HG03095 (cell line): ENCODE measurements around the gene EHMT1.
"Not testable (repeated sequence)": the region's sequence is repeated elsewhere in the genome, so short reads cannot be mapped to it uniquely, and the experiment has no call there.

Source experiments
- ATAC-seq: cut with Tn5 transposase; IDR thresholded peaks from one replicate; pipeline ENCODE4 v1.9.1; 2021; ENCODE audit warnings: moderate library complexity; ENCODE audit not compliant: unreplicated experiment

EHMT1 gene

GRCh38 chr9:137838576-137838975 is 219.8 kb downstream of the EHMT1 start:
- no peak for ATAC-seq

- ATAC-seq: no peak
Measured at GRCh38 chr9:137843355-137843754, 224.6 kb downstream of the EHMT1 start.

GRCh38 chr9:137851516-137852267 is 232.9 kb downstream of the EHMT1 start:
- ATAC-seq: no peak

GRCh38 chr9:137853392-137853995 is 234.7 kb downstream of the EHMT1 start:
- no peak for ATAC-seq

- ATAC-seq: no peak
Measured at GRCh38 chr9:137860361-137860760, 241.6 kb downstream of the EHMT1 start.

- no peak for ATAC-seq
Measured at GRCh38 chr9:137865581-137866145, 246.9 kb downstream of the EHMT1 start.

- ATAC-seq: no peak
Measured at GRCh38 chr9:137866226-137867141, 247.7 kb downstream of the EHMT1 start.

GRCh38 chr9:137870432-137870831 is 251.6 kb downstream of the EHMT1 start:
- no peak for ATAC-seq

- no peak for ATAC-seq
Measured at GRCh38 chr9:137872296-137872695, 253.5 kb downstream of the EHMT1 start.

GRCh38 chr9:137873408-137873807 is 254.6 kb downstream of the EHMT1 start:
- ATAC-seq: no peak

GRCh38 chr9:137873858-137874362 is 255.1 kb downstream of the EHMT1 start:
- ATAC-seq: no peak

- ATAC-seq: no peak
Measured at GRCh38 chr9:137875354-137875753, 256.5 kb downstream of the EHMT1 start.

GRCh38 chr9:137875846-137876245 is 257.0 kb downstream of the EHMT1 start:
- ATAC-seq: no peak

GRCh38 chr9:137876269-137876668 is 257.5 kb downstream of the EHMT1 start:
- no peak for ATAC-seq

- no peak for ATAC-seq
Measured at GRCh38 chr9:137876781-137877386, 258.1 kb downstream of the EHMT1 start.

- ATAC-seq: not testable (repeated sequence)
Measured at GRCh38 chr9:137877506-137878122, 258.8 kb downstream of the EHMT1 start, which contains the start of gene CACNA1B. Gene CACNA1B, plus strand, starts transcription at chr9:137877782. Its CDS starts 152 bp downstream, at chr9:137877934.

GRCh38 chr9:137878146-137878941 is 259.5 kb downstream of the EHMT1 start:
- no peak for ATAC-seq

GRCh38 chr9:137879052-137879451 is 260.2 kb downstream of the EHMT1 start:
- no peak for ATAC-seq

GRCh38 chr9:137879566-137880150 is 260.9 kb downstream of the EHMT1 start:
- no peak for ATAC-seq
